GM10847 (cell line): ENCODE data around the gene FHL5.

Experiments
- POLR2A ChIP-seq: IDR thresholded peaks from 2 replicates; pipeline ENCODE4 v1.6.1; 2011; ENCODE audit not compliant: insufficient read length; ENCODE audit errors: extremely low read depth

The FHL5 gene, protein sequence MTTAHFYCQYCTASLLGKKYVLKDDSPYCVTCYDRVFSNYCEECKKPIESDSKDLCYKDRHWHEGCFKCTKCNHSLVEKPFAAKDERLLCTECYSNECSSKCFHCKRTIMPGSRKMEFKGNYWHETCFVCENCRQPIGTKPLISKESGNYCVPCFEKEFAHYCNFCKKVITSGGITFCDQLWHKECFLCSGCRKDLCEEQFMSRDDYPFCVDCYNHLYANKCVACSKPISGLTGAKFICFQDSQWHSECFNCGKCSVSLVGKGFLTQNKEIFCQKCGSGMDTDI

DNA sequence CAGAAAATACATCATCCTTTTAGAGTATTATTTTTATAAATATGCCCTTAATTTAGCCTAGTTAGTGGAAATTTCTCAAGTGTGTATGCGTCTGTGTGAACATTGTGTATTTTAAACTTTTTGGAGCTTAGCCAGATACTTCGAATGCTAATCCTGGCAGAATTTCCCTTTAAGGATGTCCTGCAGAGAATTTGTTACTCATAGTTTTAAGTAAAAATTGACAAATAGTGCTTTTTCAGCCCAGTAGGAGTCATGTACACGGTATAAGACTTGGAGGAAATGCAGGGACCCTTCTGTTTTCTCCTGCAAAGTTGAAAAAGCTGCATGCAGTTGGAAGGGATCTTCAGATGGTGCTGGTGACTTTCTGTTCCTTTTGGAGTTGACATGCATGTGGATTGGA, at the start of gene FHL5:
Gene FHL5 (plus strand): TSS at position 243 of the 400 bp plus-strand sequence. CDS start 40,486 bp downstream, outside the sequence.
- no peak for TF ChIP-seq POLR2A

DNA sequence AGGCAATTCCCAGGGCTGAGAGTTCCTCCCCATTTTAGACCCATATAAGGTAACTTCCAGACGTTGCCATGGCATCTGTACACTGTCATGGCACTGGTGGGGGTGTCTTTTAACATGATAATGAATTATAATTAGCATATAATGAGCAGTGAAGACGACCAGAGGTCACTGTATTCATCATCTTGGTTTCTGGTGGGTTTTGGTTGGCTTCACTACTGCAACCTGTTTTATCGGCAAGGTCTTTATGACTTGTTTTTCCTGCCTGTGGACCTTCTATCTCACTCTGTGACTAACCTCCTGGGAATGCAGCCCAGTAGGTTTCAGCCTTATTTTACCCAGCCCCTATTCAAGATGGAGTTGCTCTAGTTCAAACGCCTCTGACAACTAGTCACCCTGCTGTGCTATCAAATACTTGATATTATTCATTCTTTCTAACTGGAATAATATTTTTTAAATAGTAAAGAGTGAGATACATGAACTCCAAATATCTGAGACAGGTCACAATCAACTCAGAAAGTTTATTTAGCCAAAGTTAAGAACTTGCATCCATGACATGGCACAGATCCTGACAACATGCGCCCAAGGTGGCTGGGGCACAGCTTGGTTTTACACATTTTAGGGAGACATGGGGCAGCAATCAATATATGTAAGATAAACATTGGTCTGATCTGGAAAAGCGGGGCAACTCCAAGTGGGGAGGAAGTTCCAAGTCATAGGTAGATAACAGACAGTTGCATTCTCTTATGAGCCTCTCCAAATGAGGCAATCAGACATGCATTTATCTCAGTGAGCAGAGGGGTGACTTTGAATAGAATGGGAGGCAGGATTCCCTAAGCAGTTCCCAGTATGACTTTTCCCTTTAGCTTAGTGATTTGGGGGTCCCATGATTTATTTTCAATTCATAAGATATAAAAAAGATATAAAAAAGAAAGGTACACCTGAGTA, 42.5 kb upstream of the FHL5 start:
- TF ChIP-seq POLR2A: no peak

DNA sequence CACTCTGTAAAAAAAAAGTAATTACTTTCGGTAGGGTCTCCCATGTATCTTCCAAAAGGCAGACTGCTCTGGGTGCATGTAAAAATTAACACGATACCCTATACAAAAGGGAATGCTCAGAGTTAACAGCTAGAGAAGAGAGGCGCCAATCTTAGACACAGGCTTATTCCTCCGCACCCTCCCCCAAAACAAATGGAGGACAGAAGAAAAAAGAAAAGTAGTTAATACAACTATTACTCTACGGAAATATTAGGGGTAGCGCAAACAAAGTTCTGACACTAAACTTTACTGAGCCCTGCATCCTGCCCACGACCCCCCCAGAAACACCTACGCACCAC, 41.7 kb upstream of the FHL5 start:
- no peak for TF ChIP-seq POLR2A

DNA sequence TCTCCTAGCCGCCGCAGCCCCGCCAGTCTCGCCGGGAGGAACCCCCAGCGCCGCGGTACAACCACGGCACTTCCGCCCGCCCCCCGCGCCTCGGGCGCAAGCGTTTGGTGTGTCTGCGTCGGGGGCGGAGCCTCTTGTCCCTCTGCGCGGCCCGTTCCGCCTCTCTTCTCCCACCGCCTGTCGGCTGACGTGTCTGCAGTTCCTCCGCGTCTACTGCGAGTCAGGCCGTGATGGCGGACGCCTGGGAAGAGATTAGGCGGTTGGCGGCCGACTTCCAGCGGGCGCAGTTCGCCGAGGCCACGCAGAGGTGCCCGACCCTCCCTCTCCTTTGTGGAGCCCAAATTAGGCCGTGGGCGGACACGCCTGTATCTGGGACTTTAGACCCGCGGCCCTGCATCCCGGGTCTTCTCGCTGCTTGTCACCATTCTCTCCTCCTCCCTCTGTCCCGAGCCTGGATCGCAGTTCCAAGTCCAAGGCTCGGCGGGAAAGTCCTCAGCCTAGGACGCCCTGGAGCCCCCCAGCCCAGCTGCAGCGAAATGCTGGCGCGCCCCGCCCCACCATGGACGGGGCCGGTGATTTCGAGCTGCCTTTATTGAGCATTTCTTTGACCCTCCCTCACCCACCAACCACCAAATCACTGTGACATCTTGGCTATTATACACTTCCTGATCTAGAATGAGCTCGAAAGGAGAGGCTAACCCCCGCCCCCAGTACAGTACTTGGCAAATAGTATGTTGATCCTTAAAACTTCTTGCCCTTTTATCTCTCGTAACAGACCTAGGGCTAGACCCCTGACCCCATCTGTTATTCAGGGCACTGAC, 41.1 kb upstream of the FHL5 start, which contains the start of gene UFL1:
Gene UFL1 (plus strand): TSS at position 163 of the 821 bp plus-strand sequence. CDS start 68 bp downstream, at position 231.
- TF ChIP-seq POLR2A: peak; percentile 97

DNA sequence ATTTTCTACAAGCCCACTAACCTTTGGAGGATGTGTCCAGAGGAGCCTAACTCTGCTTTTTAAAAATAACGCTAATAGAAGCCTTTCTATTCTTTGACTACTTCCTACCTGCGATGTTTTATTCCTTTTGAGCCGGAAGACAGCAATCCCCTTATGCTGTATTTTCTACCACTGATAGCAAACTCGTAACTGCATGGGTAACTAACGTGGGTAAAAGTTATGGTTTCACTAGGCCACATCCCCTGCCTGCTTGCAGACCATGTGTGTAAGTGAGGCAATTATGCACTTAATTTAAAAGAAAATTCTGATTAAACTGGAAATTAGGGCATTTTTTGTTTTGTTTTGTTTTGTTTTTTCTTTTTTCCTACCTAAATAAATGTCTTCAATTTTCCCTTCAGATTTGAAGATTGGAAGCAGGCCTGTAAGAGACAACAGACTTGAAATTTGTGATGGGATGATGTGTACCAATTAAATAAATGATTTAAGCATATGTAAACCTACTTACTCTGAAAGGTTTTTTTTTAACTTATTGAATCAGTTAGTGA, 40.4 kb upstream of the FHL5 start:
- TF ChIP-seq POLR2A: no peak

DNA sequence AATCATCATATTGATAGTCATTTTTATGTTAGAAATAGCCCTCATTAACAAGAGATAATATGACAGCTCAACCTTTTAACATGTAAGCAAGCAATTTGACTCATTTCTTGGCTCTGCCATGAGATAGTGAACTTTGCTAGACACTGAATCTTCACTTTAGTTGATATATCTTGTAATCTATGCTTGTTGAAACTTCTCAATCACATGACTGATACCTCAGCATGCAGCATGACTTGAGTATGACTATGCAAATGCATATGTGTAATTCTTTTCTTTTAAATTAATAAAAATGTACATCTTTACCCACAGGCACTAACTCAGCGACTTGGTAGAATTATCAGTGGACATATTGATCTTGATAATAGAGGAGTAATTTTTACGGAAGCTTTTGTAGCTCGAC, 34.7 kb upstream of the FHL5 start:
- no peak for TF ChIP-seq POLR2A

DNA sequence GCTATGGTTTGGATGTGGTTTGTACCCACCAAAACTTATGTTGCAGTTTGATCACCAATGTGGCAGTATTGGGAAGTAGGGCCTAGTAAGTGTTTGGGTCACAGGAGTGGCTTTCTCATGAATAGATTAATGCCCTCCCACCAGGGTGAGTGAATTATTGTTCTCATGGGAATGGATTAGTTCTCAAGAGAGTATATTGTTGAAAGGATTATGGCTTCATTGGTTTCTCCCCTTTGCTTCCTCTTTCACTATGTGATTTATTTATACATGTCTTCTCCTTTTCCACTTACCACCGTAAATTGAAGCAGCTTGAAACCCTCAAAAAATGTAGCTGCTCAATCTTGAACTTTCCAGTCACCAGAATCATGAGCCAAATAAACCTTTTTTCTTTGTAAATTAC, 30.5 kb upstream of the FHL5 start:
- TF ChIP-seq POLR2A: no peak

DNA sequence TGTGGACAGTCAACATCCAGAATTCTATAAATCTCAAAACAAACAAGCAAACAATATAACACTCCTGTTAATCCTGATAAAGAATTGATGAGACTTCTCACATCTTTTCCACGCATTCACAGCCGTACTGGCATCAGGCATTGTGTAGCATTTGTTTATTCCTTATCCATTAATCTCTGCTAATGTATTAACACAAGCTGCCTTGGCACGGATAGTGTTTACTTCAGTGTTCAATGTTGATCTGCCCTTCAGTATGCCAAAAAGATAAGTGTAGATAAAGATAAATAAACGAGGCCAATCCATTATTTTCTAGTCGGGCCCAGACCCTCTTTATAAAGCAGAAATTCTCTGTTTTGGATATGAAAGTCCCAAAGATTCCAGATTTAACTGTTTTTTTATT, 25.2 kb upstream of the FHL5 start:
- no peak for TF ChIP-seq POLR2A

DNA sequence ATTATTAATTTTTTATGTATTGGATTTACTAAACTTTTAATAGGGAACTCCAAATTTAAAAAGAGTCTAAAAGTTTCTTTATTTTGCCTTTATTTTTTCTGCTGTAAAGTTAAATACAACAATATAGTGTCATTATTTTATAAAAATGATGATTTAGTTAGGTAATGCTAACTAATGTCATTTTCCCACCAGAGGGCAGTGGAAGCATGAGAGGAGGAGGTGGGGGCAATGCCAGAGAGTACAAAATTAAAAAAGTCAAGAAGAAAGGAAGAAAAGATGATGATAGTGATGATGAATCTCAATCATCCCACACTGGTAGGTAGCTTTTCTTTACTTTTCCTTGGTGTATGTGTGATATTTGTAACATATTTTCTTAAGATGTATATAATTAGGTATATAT, 20.2 kb upstream of the FHL5 start:
- no peak for TF ChIP-seq POLR2A

DNA sequence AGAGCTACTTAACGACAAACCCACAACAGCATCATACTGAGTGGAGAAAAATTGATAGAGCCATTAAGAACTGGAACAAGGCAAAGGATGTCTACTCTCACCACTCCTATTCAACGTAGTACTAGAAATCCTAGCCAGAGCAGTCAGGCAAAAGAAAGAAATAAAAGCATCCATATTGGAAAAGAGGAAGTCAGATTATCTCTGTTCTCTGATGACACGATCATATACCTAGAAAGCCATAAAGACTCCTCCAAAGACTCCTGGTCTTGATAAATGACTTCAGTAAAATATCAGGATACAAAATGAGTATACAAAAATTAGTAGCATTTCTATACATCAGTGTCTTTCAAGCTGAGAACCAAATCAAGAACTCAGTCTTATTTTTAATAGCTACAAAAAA, 17.0 kb upstream of the FHL5 start:
- TF ChIP-seq POLR2A: no peak

DNA sequence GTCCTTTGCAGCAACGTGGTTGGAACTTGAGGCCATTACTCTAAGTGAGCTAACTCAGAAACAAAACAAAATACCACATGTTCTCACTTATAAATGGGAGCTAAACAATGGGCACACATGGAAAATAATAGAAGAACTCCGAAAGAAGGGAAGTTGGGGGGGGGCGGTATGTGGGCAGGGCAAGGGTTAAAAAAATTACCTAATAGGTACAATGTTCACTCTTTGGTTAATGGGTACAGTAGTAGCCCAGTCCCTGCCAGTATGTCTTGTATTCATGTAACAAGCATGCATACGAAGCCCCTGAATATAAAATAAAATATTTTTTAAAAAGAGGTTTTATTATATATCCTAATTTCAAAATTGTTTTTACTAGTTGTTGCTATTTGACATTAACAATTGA, 15.3 kb upstream of the FHL5 start:
- no peak for TF ChIP-seq POLR2A

DNA sequence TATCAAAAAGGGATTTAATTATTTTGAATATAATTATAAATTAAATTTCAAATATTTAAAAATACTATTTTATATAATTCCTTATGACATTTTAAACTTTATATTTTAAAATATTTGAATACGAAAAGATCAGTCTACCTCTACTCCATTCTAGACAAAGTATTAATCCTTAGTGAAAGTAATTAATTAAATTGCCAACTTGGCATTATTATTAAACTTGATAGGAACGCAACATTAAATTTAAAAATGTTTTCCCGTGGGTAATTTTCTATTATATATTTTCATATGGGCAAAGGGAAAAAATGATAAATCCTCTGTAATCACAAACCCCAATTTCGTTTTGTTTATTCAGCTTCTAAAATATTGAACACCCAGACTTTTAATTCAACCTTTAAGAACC, 8.4 kb upstream of the FHL5 start:
- no peak for TF ChIP-seq POLR2A

DNA sequence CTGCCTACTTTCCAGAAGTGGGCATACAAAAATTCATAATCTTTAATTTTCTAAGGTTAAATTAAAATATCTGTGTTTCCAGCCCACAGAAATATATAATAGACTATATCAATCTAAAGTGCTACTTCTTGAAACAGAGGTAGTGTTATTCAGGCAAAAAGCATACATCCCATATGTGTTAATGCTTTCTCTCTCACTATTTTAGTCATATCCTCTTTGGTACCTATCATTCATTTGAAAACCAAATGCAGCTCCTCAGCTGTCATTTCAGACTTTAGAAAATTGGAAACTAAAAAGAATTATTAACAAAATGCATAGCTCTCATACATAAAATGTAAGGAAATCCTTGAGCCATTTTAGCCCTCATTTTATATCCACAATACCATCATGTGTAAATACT, 925 bp downstream of the FHL5 start:
- no peak for TF ChIP-seq POLR2A

DNA sequence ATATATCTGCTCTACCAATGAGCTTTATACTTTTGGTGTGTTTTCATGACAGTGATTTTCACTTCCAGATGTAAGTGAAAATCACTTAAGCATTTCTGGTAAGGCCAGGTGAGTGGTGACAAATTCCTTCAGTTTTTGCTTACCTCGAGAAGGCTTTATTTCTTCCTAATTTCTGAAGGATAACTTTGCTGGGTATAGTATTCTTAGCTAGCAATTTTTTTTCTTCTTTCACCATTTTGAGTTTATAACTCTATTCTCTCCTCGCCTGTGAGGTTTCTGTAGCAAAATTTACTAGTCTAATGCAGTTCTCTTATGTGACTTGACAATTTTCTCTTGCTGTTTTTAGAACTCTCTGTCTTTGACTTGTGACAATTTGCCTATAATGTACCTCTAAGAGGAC, 7.1 kb downstream of the FHL5 start:
- TF ChIP-seq POLR2A: no peak

DNA sequence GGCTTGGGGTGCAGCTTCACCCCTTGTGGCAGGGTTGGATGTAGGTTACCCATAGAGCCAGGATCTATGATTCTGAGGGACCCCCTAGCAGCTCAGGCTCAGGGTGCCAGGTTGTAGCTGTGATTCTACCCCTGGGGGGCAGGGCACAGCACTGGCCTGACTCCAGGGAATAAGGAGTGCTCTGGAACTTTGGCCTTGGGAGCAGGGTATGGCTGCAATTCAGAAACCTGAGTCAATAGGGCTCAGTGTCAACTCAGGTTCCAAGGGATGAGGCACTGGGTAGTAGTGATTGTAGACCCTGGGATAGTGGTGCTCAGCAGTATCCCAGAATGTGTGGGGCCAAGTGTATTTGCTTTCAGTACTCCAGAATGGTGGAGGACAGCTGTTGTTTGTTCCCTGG, 8.6 kb downstream of the FHL5 start:
- no peak for TF ChIP-seq POLR2A
